D721Med (cell line): ENCODE data around the gene GRPEL2.
"Not testable (repeated sequence)": the region's sequence is repeated elsewhere in the genome, so short reads cannot be mapped to it uniquely, and the experiment has no call there.

Experiments used
- DNase-seq: peaks from one replicate; pipeline ENCODE4 v3.0.0; 2011; ENCODE audit warnings: low spot score; ENCODE audit not compliant: insufficient read length
- FAIRE-seq: peaks from 2 replicates; lab custom pipeline; 2011; peaks lifted over from hg19 to GRCh38; lab: Jason Lieb, UNC
- CTCF ChIP-seq: IDR thresholded peaks from 2 replicates; pipeline ENCODE4 v1.5.1; 2012; ENCODE audit warnings: mild to moderate bottlenecking, control low read depth; ENCODE audit not compliant: insufficient read depth; ENCODE audit errors: missing control alignments

The GRPEL2 gene

GRCh38 chr5:149397530-149397929 lies 52.2 kb downstream of the GRPEL2 start:
- FAIRE-seq (no peak), DNase-seq (no peak)
- TF ChIP-seq CTCF = no peak

GRCh38 chr5:149398747-149399266 lies 53.5 kb downstream of the GRPEL2 start:
- not testable (repeated sequence) for FAIRE-seq

DNA sequence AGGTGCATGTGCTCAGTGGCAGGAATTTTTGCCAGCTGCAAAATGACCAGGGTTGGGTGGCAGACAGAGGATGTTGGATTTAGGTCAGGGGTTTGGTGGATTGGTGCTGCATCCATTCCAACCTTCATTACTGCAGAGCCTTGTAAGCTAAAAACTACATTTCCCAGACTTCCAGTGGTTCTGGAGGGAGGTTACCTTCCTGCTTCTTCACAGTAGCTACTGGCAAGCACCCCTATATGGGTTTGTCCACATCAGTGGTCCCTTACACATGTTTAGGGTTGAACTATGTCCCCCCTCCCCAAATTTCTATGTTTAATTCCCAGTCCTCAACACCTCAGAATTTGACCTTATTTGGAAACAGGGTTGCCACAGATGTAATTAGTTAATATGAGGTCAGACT lies 54.5 kb downstream of the GRPEL2 start:
- no peak for TF ChIP-seq CTCF
- no peak for FAIRE-seq
- no peak for DNase-seq

More at GRCh38 chr5:149398747-149399266, 53.5 kb downstream of the GRPEL2 start:
- DNase-seq = not testable (repeated sequence)

DNA sequence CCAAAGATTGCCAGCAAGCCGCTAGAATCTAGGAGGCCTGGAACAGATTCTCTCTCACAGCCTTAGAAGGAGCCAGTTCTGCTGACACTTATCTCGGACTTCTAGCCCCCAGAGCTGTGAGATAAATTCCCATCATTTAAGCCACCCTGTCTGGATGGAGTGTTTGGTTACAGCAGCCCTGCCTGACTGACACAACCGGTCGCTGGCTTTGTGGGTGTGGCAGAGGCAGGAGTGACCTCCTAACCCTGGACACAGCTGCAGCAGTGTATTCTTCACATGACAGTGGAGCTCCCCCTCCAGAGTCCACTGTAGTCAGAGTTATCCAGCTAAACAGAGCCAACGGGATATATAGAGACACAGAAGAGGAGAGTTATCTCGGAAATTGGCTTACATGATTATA lies 55.0 kb downstream of the GRPEL2 start:
- DNase-seq (no peak), FAIRE-seq (no peak)
- no peak for TF ChIP-seq CTCF

DNA sequence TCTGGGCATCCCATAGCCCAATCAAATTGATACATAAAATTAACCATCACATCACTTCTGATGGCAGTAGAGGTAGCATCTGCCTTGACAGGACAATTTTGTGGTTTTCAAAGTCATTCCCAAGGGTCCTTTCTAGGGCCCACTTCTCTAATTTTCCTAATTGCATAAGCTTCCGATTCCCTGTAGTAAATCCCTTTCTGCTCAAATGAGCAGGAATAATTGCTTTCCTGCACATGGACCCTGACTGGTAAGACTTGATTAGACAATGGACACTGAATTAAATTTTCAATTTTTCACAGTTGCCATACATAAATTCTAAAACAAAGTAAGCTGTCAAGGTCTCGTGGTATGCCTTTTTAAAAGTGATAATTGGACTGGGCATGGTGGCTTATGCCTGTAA lies 55.8 kb downstream of the GRPEL2 start:
- DNase-seq = no peak
- no peak for FAIRE-seq
- no peak for TF ChIP-seq CTCF

DNA sequence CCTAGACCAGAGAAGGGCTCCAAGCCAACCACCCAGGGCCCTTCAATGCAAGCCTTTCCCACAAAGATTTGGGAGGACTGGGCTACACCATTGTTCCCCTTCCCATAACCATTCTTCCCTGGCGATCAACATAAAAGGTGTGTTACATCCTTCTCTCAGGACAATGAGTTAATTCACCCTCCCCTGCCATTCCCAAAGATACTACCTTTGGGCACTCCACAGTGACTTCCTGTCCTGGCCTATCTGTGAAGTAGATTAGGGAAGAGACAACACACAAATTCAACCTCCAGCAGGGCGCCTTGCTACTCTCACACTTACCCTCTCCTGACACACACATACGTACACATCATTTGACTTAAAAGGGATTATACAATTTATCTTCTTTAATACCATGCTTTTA lies 57.0 kb downstream of the GRPEL2 start:
- DNase-seq = no peak
- FAIRE-seq = no peak
- TF ChIP-seq CTCF = no peak
